ENCODE data around the gene SPOPL.

GRCh38 chr2:138510319-138510718 is 8.7 kb downstream of the SPOPL start:
- TF ChIP-seq TEAD4 (IDR thresholded peaks at IDR 0.05; ENCODE audit: borderline replicate concordance, insufficient read depth) (no peak), CTCF (IDR thresholded peaks at IDR 0.05) (no peak), EZH2phosphoT487 (IDR thresholded peaks at IDR 0.05; ENCODE audit: borderline replicate concordance, low read depth) (no peak), RAD21 (IDR thresholded peaks at IDR 0.05; ENCODE audit: low read length) (no peak), EP300 (IDR thresholded peaks at IDR 0.05; ENCODE audit: borderline replicate concordance in 1 of 2, low read depth in 1 of 2, low read length in 1 of 2) (no peak), FOXJ3 (CRISPR knock-in tag; IDR thresholded peaks at IDR 0.05) (no peak), POLR2AphosphoS5 (IDR thresholded peaks at IDR 0.05; ENCODE audit: low read depth, low read length) (no peak), TCF12 (IDR thresholded peaks at IDR 0.05) (no peak)

All from SK-N-SH (cell line).